Activated CD4-positive, alpha-beta T cell treated with anti-CD3 and anti-CD28 coated beads, Interleukin-10, Interleukin-2, amounts not matched to agents 100 ng/mL and 50 ng/mL, durations not matched to agents 16 hours and 8 hours (primary cell): ENCODE data around the gene SEPTIN12.
"Not testable (repeated sequence)": the region's sequence is repeated elsewhere in the genome, so short reads cannot be mapped to it uniquely, and the experiment has no call there.

Source experiments
- DNase-seq: peaks from one replicate; pipeline ENCODE4 v3.0.0-alpha.2; 2020

The SEPTIN12 gene

GRCh38 chr16:4801962-4802658, 14.0 kb upstream of the SEPTIN12 start, which contains the start of gene ROGDI:
TSS of gene ROGDI (minus strand) at chr16:4802633. CDS start at chr16:4802571, 62 bp downstream.
- peak; percentile 78 for DNase-seq

GRCh38 chr16:4801051-4801961, 13.2 kb upstream of the SEPTIN12 start:
- DNase-seq, result no peak

DNA sequence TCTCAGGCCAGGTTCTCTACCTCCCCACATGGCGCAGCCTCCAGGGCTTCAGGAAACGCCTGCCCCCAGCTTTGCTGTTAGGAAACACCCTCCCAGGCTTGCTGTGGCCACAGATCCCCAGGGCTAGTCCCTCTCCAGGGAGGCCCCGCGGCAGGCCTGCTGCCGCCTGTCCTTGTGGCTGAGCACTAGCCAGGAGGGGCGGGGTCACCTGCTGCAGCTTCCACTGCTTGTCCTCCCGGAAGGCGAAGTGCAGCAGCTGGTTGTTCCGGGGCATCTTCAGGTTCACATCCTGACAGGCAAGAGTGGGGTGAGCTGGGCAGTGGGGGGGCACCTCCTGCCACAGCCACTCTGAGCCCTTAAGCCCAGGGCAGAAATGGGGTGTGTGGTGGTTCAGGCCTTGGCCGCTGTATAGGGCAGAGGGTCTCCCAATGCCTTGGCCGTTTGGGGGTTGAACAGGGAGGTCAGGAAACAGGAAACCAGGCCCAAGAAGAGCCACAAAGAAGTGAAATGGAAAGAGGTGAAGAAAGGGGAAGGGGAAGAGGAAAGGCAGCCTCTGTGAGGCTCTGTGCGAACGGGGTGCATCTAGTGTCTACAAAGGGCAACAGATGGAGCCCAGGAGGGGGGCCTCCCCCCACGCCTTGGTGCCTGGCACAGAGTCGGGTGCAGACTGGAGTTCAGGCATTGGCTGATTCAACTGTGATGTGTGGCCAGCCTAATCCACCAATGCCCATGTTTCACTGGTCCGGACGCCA, 12.3 kb upstream of the SEPTIN12 start:
- no peak for DNase-seq

DNA sequence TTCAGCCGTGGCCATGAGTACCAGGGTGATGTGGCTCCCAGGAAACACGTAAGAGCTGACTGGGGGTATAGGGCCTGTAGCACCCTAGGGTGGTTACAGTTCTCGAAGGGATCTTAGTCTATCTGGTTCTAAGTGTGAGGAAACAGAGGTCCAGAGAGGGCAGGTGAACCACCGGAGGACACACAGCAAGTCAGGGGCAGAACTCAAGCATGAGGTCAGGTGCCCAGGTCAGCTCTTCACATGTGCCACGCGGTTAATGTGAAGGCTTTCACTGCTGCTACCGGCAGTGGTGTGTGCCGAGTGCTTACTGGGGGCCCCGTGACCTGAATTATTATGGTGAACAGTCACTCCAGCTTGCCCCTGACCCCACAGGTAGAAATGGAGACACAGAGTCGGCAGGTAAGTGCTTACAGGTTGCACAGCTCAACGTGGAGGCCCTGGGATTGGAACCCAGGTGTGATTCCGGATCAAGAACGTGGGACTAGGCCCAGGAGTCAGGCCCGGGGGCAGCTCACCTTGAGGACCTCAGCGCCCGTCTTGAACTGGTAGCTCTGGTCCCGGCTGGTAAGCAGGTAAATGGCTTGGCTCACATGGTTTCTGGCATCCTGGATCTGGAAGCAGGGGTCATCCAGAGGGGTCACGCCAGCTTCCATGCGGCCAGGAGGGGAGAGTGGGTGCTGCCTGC, 11.2 kb upstream of the SEPTIN12 start:
- DNase-seq, result no peak

DNA sequence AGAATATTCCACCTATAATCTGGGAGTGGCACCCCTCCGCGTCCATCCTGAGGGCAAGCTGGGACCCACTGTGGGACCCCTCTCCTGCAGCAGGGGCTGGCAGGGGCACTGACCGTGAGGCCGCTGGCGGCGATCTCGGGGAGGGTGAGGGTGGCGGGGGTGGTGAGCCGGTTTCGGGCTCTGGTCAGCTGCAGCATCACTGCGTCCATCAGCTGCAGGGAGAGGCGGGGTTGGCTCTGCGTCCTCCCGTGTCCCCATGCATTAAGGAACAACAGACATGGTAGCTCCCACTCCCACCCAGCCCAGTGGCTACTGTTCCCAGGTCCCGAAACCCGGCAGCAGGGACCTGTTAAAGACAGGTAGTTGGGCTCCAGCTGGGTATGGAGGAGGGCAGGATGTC, 10.3 kb upstream of the SEPTIN12 start:
- DNase-seq, result no peak

DNA sequence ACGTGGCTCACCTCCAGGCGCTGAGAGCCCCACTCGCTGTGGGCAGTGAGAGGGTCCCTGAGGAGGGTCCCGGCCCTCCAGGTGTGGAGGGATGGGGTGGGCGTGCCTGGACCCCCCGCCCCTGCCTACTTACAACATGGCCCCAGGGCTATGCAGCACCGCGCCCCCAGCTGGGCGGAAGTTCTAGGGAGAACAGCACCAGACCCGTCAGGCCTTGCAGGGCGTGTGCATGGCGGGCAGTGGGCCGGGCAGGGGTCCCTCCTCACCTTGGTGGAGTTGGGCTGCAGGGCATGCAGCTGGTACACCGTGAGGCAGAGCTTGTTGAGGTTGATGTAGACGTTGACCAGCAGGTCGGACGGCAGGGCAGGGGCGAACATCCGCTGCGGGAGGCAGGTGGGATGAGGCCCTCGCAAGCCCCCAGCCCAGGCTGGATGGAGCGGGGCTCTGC, 9.7 kb upstream of the SEPTIN12 start:
- no peak for DNase-seq

DNA sequence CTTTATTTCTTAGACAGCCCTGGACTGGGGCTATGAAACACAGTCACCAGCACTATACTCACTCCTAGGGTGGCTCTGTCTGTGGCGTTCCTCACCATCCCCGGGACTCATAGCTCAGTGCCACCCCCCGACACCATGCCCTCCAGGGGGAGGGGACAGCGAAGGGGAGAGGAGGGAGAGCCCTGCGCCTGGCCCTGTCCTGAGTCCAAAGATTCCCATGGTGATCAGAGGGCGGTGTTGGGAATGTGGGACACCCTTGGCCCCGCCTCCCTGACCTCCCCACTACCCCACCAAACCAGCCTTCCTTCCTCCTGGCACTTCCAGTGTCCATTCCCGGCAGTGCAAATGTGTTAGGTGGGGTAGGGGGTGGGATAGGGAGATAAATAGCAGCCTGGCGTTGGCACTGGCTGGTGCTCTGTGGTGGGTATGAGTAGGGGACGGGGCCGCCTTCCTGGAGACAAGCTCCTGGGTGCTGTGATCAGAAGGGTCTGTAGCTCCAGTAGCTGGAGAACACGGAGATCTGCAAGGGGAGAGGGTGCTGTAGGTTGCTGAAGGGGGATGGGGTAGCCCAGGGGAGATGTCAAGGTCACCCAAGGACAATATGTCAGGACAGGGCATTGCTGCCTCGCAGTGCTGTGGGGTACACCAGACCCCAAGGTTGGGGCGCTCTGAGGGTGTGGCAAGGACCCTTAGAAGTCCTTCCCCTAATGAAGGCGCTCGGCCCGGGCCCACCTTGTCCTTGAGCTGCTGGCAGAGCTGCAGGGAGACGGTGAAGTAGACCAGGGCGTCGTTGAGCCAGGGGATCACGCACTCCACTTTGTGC, 9.0 kb upstream of the SEPTIN12 start:
- DNase-seq, result no peak

GRCh38 chr16:4795828-4796572, 7.9 kb upstream of the SEPTIN12 start:
- DNase-seq, result no peak

GRCh38 chr16:4795181-4795827, 7.2 kb upstream of the SEPTIN12 start, which contains the start of gene SMIM22:
TSS of gene SMIM22 (plus strand) at chr16:4795369. CDS start at chr16:4795735, 366 bp downstream.
- no peak for DNase-seq

DNA sequence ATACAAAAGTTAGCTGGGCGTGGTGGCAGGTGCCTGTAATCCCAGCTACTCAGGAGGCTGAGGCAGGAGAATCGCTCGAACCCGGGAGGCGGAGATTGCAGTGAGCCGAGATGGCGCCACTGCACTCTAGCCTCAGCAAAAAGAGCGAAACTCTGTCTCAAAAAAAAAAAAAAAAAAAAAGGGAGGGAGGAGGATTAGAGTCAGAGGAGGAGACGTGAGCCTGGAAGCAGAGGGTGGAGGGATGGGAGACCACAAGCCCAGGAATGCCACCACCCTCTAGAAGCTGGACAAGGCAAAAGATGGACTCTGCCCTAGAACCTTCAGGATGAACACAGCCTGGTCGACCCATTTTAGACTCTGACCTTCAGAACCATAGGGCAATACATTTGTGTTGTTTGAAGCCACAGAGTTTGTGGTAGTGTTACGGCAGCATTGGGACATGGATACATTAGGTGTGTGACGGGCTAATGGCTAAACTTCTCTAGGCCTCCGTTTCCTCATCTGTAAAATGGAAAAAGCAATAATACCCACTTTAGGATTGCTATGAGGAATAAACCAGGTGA, 4.9 kb upstream of the SEPTIN12 start:
- no peak for DNase-seq

DNA sequence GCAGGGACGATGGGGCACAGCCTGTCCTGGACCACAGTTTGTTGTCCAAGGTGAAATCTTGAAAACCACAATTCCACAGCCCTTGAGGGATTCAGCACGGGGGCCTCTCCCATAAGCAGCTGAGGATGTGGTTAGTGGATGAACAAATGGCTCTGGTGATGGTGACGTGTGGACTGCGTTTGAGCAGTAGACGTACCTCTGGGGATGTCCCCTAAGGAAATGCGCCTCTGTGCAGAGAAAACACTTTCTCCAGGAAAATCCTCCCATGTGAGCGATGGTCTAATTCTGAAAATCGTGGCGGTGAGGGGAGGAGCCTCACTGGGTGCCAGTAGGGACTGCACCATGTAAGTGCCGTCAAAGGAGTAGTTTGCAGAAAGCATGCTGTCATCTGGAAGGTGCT, 2.7 kb upstream of the SEPTIN12 start:
- no peak for DNase-seq

DNA sequence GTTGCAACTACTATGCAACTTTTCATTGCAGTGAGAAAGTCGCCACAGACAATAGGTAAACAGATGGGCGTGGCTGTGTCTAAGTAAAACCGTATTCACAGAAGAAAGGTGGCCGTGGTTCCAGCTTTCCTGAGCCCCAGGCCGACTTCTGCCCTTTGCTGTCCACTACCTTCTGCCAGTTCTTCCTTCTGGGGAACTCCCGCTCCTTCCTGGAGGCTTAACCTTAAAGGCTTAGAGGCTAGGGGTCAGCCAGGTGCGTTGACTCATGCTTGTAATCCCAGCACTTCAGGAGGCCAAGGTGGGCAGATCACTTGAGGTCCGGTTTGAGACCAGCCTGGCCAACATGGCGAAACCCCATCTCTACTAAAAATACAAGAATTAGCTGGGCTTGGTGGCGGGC, 2.1 kb upstream of the SEPTIN12 start:
- no peak for DNase-seq

- DNase-seq, result no peak
Measured at GRCh38 chr16:4788910-4789309, 765 bp upstream of the SEPTIN12 start.

- DNase-seq, result no peak
Measured at GRCh38 chr16:4788489-4788889, 344 bp upstream of the SEPTIN12 start.

- DNase-seq, result no peak
Measured at GRCh38 chr16:4787068-4787467, 1.1 kb downstream of the SEPTIN12 start.

- DNase-seq, result no peak
Measured at GRCh38 chr16:4785758-4786433, 2.2 kb downstream of the SEPTIN12 start.

- not testable (repeated sequence) for DNase-seq
Measured at GRCh38 chr16:4784444-4784987, 3.6 kb downstream of the SEPTIN12 start.

DNA sequence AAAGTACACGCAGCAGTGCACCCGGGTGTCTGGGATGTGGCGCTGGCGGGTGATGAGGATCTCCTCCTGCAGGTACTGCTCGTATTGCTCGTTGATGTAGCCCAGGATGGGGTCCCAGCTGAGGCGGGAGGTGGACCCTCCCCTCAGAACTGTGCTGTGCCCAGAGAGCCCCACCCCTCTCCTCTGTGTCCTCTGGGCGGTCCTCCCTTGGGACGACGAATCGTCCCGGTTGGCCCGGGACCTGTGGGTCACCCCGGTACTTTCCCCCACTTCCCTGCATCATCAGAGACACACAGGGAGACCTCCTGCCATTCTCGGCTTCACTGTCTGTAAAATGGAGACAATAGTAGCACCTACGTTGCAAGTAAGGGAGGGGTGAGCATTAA, 4.2 kb downstream of the SEPTIN12 start:
- no peak for DNase-seq
